Measurements from ENCODE around the gene TMEM163.

GRCh38 chr2:134515137-134515536 is 203.7 kb downstream of the TMEM163 start:
- TF ChIP-seq CTCF (IDR thresholded peaks at IDR 0.05; ENCODE audit: extremely low read depth in 1 of 2, insufficient read depth in 1 of 2, low read depth in 1 of 2, low read length in 2 of 2): no peak
- no peak for TF ChIP-seq POLR2AphosphoS5 (IDR thresholded peaks at IDR 0.05; ENCODE audit: insufficient read depth, low read depth, low read length)
